Measurements from ENCODE around the gene ANO3. TPM values are rescaled to one million over a fixed set of nuclear protein-coding genes. Genes with fewer than 3 reads are reported as not detected.

The ANO3 gene
- total and polyA plus RNA-seq, 3 experiments from 2014 or later = not detected

- no peaks in the 10 kb centered on the region for H3K27me3 ChIP-seq (ENCODE audit: insufficient read depth, low read length, poor library complexity, severe bottlenecking)
- Mint-ChIP-seq H3K36me3 (no peaks in the 10 kb centered on the region), H3K4me3 (no peak overlapping the region), H3K4me1 (no peaks in the 10 kb centered on the region), H3K27ac (no peak overlapping the region), H3K27me3 (no peaks in the 10 kb centered on the region), H3K9me3 (peaks cover 2 to 18% (median 11%) of the 10 kb centered on the region in 5 donors)
- DNase-seq = no peak
- H3K9me3 ChIP-seq (ENCODE audit: low read length) = no peaks in the 10 kb centered on the region
- no peaks in the 10 kb centered on the region for H3K4me1 ChIP-seq (ENCODE audit: insufficient read depth, low read length)
- no peak overlapping the region for H3K27ac ChIP-seq (ENCODE audit: low read depth, low read length)
- ChIA-PET POLR2A (no interaction called here), CTCF (no interaction called here)
- H3K4me3 ChIP-seq (ENCODE audit: low read length) = no peak overlapping the region
- no peaks in the 10 kb centered on the region for H3K36me3 ChIP-seq (ENCODE audit: insufficient read depth, low read length)
Observed at GRCh38 chr11:26443617-26444016, 111.7 kb downstream of the ANO3 start.

GRCh38 chr11:26457636-26458035, 125.7 kb downstream of the ANO3 start:
- Histone ChIP-seq H3K4me1 (ENCODE audit: insufficient read depth, low read length) (no peaks in the 10 kb centered on the region), H3K9me3 (ENCODE audit: low read length) (no peaks in the 10 kb centered on the region), H3K4me3 (ENCODE audit: low read length) (no peak overlapping the region), H3K27me3 (ENCODE audit: insufficient read depth, low read length, poor library complexity, severe bottlenecking) (no peaks in the 10 kb centered on the region), H3K36me3 (ENCODE audit: insufficient read depth, low read length) (no peaks in the 10 kb centered on the region), H3K27ac (ENCODE audit: low read depth, low read length) (no peak overlapping the region)
- Mint-ChIP-seq H3K9me3 (peaks cover 4 to 21% (median 9%) of the 10 kb centered on the region in 5 donors), H3K4me3 (no peak overlapping the region), H3K36me3 (no peaks in the 10 kb centered on the region), H3K27me3 (no peaks in the 10 kb centered on the region), H3K4me1 (no peaks in the 10 kb centered on the region), H3K27ac (no peak overlapping the region)
- POLR2A ChIA-PET = no interaction called here
- CTCF ChIA-PET = no interaction called here
- no peak for DNase-seq

GRCh38 chr11:26465274-26465673, 133.3 kb downstream of the ANO3 start:
- H3K4me3 Mint-ChIP-seq = no peak overlapping the region
- no peaks in the 10 kb centered on the region for H3K27me3 Mint-ChIP-seq
- H3K36me3 Mint-ChIP-seq = no peaks in the 10 kb centered on the region
- CTCF ChIA-PET = no interaction called here
- no peak overlapping the region for H3K27ac Mint-ChIP-seq
- no peaks in the 10 kb centered on the region for H3K36me3 ChIP-seq (ENCODE audit: insufficient read depth, low read length)
- H3K4me3 ChIP-seq (ENCODE audit: low read length) = no peak overlapping the region
- H3K4me1 ChIP-seq (ENCODE audit: insufficient read depth, low read length) = no peaks in the 10 kb centered on the region
- DNase-seq = no peak
- H3K9me3 Mint-ChIP-seq = peaks cover 0 to 16% (median 4%) of the 10 kb centered on the region in 5 donors
- H3K27ac ChIP-seq (ENCODE audit: low read depth, low read length) = no peak overlapping the region
- H3K27me3 ChIP-seq (ENCODE audit: insufficient read depth, low read length, poor library complexity, severe bottlenecking) = no peaks in the 10 kb centered on the region
- POLR2A ChIA-PET = no interaction called here
- no peaks in the 10 kb centered on the region for H3K4me1 Mint-ChIP-seq
- H3K9me3 ChIP-seq (ENCODE audit: low read length) = no peaks in the 10 kb centered on the region

DNA sequence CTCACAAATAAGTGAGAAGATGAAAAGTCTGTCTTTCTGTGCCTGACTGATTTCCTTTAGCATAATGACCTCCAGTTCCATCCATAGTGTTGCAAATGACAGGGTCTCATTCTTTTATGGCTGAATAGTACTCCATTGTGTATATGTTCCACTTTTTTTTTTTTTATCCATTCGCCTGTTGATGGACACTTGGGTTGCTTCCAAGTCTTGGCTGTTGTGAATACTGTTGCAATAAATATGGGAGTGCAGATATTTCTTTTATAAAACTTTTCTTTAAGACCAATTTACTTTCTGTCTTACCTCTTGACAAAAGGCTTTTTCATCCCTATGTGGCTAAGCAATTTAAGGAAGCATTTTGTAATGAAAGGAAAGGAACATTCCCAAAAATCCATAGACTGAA, 135.6 kb downstream of the ANO3 start:
- no peak overlapping the region for H3K4me3 Mint-ChIP-seq
- ChIA-PET CTCF (no interaction called here), POLR2A (no interaction called here)
- H3K4me1 Mint-ChIP-seq = no peaks in the 10 kb centered on the region
- H3K36me3 ChIP-seq (ENCODE audit: insufficient read depth, low read length) = no peaks in the 10 kb centered on the region
- H3K9me3 ChIP-seq (ENCODE audit: low read length) = no peaks in the 10 kb centered on the region
- no peak overlapping the region for H3K27ac ChIP-seq (ENCODE audit: low read depth, low read length)
- H3K27me3 Mint-ChIP-seq = no peaks in the 10 kb centered on the region
- no peaks in the 10 kb centered on the region for H3K4me1 ChIP-seq (ENCODE audit: insufficient read depth, low read length)
- no peak for DNase-seq
- H3K27ac Mint-ChIP-seq = no peak overlapping the region
- no peak overlapping the region for H3K4me3 ChIP-seq (ENCODE audit: low read length)
- peaks cover 0 to 14% (median 2%) of the 10 kb centered on the region in 5 donors for H3K9me3 Mint-ChIP-seq
- no peaks in the 10 kb centered on the region for H3K36me3 Mint-ChIP-seq
- H3K27me3 ChIP-seq (ENCODE audit: insufficient read depth, low read length, poor library complexity, severe bottlenecking) = no peaks in the 10 kb centered on the region

GRCh38 chr11:26470992-26471391, 139.1 kb downstream of the ANO3 start:
- ChIA-PET POLR2A (no interaction called here), CTCF (no interaction called here)
- no peaks in the 10 kb centered on the region for H3K36me3 ChIP-seq (ENCODE audit: insufficient read depth, low read length)
- Mint-ChIP-seq H3K27ac (no peak overlapping the region), H3K4me1 (no peaks in the 10 kb centered on the region), H3K36me3 (no peaks in the 10 kb centered on the region), H3K4me3 (no peak overlapping the region), H3K27me3 (no peaks in the 10 kb centered on the region), H3K9me3 (peaks cover 0 to 7% (median 1%) of the 10 kb centered on the region in 5 donors)
- DNase-seq = no peak
- no peak overlapping the region for H3K4me3 ChIP-seq (ENCODE audit: low read length)
- no peak overlapping the region for H3K27ac ChIP-seq (ENCODE audit: low read depth, low read length)
- H3K27me3 ChIP-seq (ENCODE audit: insufficient read depth, low read length, poor library complexity, severe bottlenecking) = no peaks in the 10 kb centered on the region
- no peaks in the 10 kb centered on the region for H3K4me1 ChIP-seq (ENCODE audit: insufficient read depth, low read length)
- no peaks in the 10 kb centered on the region for H3K9me3 ChIP-seq (ENCODE audit: low read length)

- no peak overlapping the region for H3K4me3 Mint-ChIP-seq
- no peaks in the 10 kb centered on the region for H3K36me3 ChIP-seq (ENCODE audit: insufficient read depth, low read length)
- H3K4me1 ChIP-seq (ENCODE audit: insufficient read depth, low read length) = no peaks in the 10 kb centered on the region
- H3K9me3 ChIP-seq (ENCODE audit: low read length) = no peaks in the 10 kb centered on the region
- H3K27ac ChIP-seq (ENCODE audit: low read depth, low read length) = no peak overlapping the region
- no peaks in the 10 kb centered on the region for H3K27me3 Mint-ChIP-seq
- no peaks in the 10 kb centered on the region for H3K36me3 Mint-ChIP-seq
- no peak overlapping the region for H3K27ac Mint-ChIP-seq
- H3K4me3 ChIP-seq (ENCODE audit: low read length) = no peak overlapping the region
- ChIA-PET CTCF (no interaction called here), POLR2A (no interaction called here)
- no peak for DNase-seq
- no peaks in the 10 kb centered on the region for H3K4me1 Mint-ChIP-seq
- peaks cover 0 to 10% (median 1%) of the 10 kb centered on the region in 5 donors for H3K9me3 Mint-ChIP-seq
- H3K27me3 ChIP-seq (ENCODE audit: insufficient read depth, low read length, poor library complexity, severe bottlenecking) = no peaks in the 10 kb centered on the region
Observed at GRCh38 chr11:26473216-26474194, 141.6 kb downstream of the ANO3 start.

DNA sequence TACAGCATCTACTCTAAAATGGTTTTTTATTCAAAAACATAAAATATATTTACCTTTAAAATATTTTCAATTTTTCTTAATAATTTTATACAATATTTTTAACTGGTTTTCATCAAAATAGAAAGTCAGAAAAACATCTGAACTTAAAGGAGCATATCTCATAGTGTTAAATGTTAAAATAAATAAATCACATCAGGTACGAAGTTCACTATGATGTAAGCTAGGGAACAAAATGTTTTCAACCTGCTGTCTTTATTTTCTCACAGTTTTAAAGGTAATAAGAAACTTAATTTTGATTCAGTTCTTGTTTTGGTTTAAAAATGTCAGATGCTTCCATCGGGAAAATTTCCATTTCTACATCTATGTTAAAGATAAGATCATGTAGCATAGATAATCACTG, 142.5 kb downstream of the ANO3 start:
- Mint-ChIP-seq H3K36me3 (no peaks in the 10 kb centered on the region), H3K9me3 (peaks cover 0 to 10% (median 1%) of the 10 kb centered on the region in 5 donors), H3K27ac (no peak overlapping the region), H3K4me3 (no peak overlapping the region), H3K4me1 (no peaks in the 10 kb centered on the region), H3K27me3 (no peaks in the 10 kb centered on the region)
- no peak for DNase-seq
- no peak overlapping the region for H3K27ac ChIP-seq (ENCODE audit: low read depth, low read length)
- ChIA-PET POLR2A (no interaction called here), CTCF (no interaction called here)
- no peaks in the 10 kb centered on the region for H3K27me3 ChIP-seq (ENCODE audit: insufficient read depth, low read length, poor library complexity, severe bottlenecking)
- no peak overlapping the region for H3K4me3 ChIP-seq (ENCODE audit: low read length)
- no peaks in the 10 kb centered on the region for H3K36me3 ChIP-seq (ENCODE audit: insufficient read depth, low read length)
- no peaks in the 10 kb centered on the region for H3K9me3 ChIP-seq (ENCODE audit: low read length)
- H3K4me1 ChIP-seq (ENCODE audit: insufficient read depth, low read length) = no peaks in the 10 kb centered on the region

- POLR2A ChIA-PET = no interaction called here
- Histone ChIP-seq H3K4me3 (ENCODE audit: low read length) (no peak overlapping the region), H3K9me3 (ENCODE audit: low read length) (no peaks in the 10 kb centered on the region), H3K36me3 (ENCODE audit: insufficient read depth, low read length) (no peaks in the 10 kb centered on the region), H3K27me3 (ENCODE audit: insufficient read depth, low read length, poor library complexity, severe bottlenecking) (no peaks in the 10 kb centered on the region), H3K27ac (ENCODE audit: low read depth, low read length) (no peak overlapping the region), H3K4me1 (ENCODE audit: insufficient read depth, low read length) (no peaks in the 10 kb centered on the region)
- Mint-ChIP-seq H3K4me3 (no peak overlapping the region), H3K27me3 (no peaks in the 10 kb centered on the region), H3K4me1 (no peaks in the 10 kb centered on the region), H3K36me3 (no peaks in the 10 kb centered on the region), H3K9me3 (peaks cover 0 to 10% (median 5%) of the 10 kb centered on the region in 5 donors), H3K27ac (no peak overlapping the region)
- no peak for DNase-seq
- CTCF ChIA-PET = no interaction called here
Observed at GRCh38 chr11:26477396-26477795, 145.5 kb downstream of the ANO3 start.
